Hepatocyte (in vitro differentiated cells): Measurements from ENCODE around the gene MAP2K3. TPM values are rescaled to one million over a fixed set of nuclear protein-coding genes. Genes with fewer than 3 reads are reported as not detected.
"Not testable (repeated sequence)": the region's sequence is repeated elsewhere in the genome, so short reads cannot be mapped to it uniquely, and the experiment has no call there.

Experiments
- DNase-seq: peaks from one replicate; pipeline ENCODE4 v3.0.0-alpha.2; 2016; ENCODE audit warnings: low spot score
- H2AFZ ChIP-seq: fragments of 200-600 bp; sonication (generic); 2 replicates; pipeline ENCODE4 v1.6.0; 2016; ENCODE audit warnings: antibody characterized with exemption, mild to moderate bottlenecking
- H3K27ac ChIP-seq: fragments of 200-600 bp; sonication (generic); 2 replicates; pipeline ENCODE4 v1.5.1; 2016; ENCODE audit warnings: mild to moderate bottlenecking
- H3K27me3 ChIP-seq: fragments of 200-600 bp; sonication (generic); 2 replicates; pipeline ENCODE4 v1.6.1; 2016
- H3K36me3 ChIP-seq: fragments of 200-600 bp; sonication (generic); replicated peaks from 2 replicates; pipeline ENCODE4 v1.5.1; 2016; ENCODE audit warnings: low read depth; ENCODE audit not compliant: insufficient read depth
- H3K4me1 ChIP-seq: fragments of 200-600 bp; sonication (generic); 2 replicates; pipeline ENCODE4 v1.5.1; 2016; ENCODE audit warnings: mild to moderate bottlenecking, moderate library complexity; ENCODE audit not compliant: insufficient read depth
- H3K4me2 ChIP-seq: fragments of 200-600 bp; sonication (generic); 2 replicates; pipeline ENCODE4 v1.6.0; 2016
- H3K4me3 ChIP-seq: fragments of 200-600 bp; sonication (generic); 2 replicates; pipeline ENCODE4 v1.5.1; 2016; ENCODE audit warnings: mild to moderate bottlenecking
- H3K79me2 ChIP-seq: fragments of 200-600 bp; sonication (generic); 2 replicates; pipeline ENCODE4 v1.6.0; 2017; ENCODE audit warnings: mild to moderate bottlenecking
- H3K9me2 ChIP-seq: fragments of 200-600 bp; sonication (generic); replicated peaks from 2 replicates; pipeline ENCODE4 v1.6.0; 2017; ENCODE audit warnings: mild to moderate bottlenecking; ENCODE audit not compliant: insufficient read depth
- H3K9me3 ChIP-seq: fragments of 200-600 bp; sonication (generic); 2 replicates; pipeline ENCODE4 v1.5.1; 2016; ENCODE audit warnings: low read depth, mild to moderate bottlenecking
- H4K20me1 ChIP-seq: fragments of 200-600 bp; sonication (generic); 2 replicates; pipeline ENCODE4 v1.6.0; 2016; ENCODE audit warnings: mild to moderate bottlenecking; ENCODE audit not compliant: insufficient read depth, poor library complexity, severe bottlenecking
- EZH2 ChIP-seq: fragments of 200-600 bp; sonication (generic); IDR thresholded peaks from 2 replicates; pipeline ENCODE4 v1.6.1; 2016; ENCODE audit warnings: antibody characterized with exemption, mild to moderate bottlenecking, borderline replicate concordance
- EZH2phosphoT487 ChIP-seq: fragments of 200-600 bp; sonication (generic); IDR thresholded peaks from one replicate; pipeline ENCODE4 v1.6.1; 2018; ENCODE audit warnings: antibody characterized with exemption, mild to moderate bottlenecking, low read depth, moderate library complexity; ENCODE audit not compliant: unreplicated experiment, severe bottlenecking
- WGBS: methylation state at CpG from one replicate; pipeline ENCODE4 v1.1.6; 2016; ENCODE audit warnings: low lambda C conversion rate; ENCODE audit errors: missing lambda C conversion rate; 5-methylcytosine and 5-hydroxymethylcytosine counted together
- polyA plus RNA-seq: library from polyadenylated mRNA; unstranded; fragments of >200 nt; fragmentation: Nextera tagmentation; extraction: Ambion mirVana; gene quantifications from 2 replicates; pipeline ENCODE4 v1.2.1, GENCODE V29; 2016
- total RNA-seq: library from RNA; depleted of rRNA; stranded (reverse); fragments of >200 nt; gene quantifications from 2 replicates; pipeline ENCODE4 v1.2.3, GENCODE V29; 2014
- TF ChIP-seq, protein P1 (sequence below): fragments of 200-600 bp; sonication (generic); IDR thresholded peaks from 2 replicates; pipeline ENCODE4 v1.5.1; 2016; ENCODE audit warnings: antibody characterized with exemption, mild to moderate bottlenecking; ENCODE audit not compliant: poor library complexity

MAP2K3 gene
- total and polyA plus RNA-seq, 2 experiments from 2014 or later, result 21.8 to 62.4 TPM

GRCh38 chr17:21321744-21322191 is 37.3 kb downstream of the MAP2K3 start:
- not testable (repeated sequence) for H3K4me3 ChIP-seq, DNase-seq, H3K9me3 ChIP-seq, H3K79me2 ChIP-seq, H3K27me3 ChIP-seq, H3K36me3 ChIP-seq, H2AFZ ChIP-seq, H3K27ac ChIP-seq, H3K4me1 ChIP-seq, H3K9me2 ChIP-seq, H3K4me2 ChIP-seq, H4K20me1 ChIP-seq
- 80% methylated on average over 9 of the region's 9 CpGs for WGBS

DNA sequence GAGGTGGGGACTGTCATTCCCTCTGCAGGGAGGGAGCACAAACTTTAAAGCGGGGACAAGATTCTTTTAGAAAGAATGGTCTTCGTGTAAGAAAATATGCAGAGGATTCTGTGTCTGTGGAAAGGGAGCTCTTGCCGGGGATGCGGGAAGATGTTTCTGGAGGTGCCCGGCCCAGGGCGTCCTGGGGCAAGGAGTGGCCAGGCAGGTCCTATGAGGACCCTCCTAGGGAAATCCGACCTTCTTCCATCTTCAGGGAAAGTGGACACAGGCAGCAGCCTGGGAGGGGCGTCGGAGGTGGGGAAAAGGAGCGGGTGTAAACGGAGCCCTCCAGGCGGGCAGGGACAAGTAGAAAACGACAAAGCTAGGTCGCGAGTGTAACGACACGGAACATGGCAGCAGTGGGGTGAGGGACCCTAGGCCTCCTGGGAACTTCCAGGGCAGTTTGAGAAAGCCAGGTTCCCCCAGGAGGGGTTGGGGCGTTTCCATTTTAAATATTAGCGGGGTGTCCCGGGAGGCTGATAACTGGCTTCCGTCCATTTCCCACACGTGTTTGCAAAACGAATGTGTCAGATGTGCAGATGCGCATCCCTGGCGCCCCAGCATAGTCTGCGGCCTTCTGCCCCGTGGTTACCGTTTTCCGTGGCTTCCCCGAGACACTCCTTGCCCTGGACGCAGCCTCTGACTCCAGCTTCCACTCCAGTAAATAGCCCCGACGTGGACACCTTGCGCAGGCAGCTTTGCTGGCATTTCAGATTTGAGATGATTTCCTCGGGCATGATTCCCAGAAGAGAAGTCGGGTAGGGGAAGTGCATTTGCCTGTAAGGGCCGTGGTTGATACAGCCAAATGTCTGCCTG is 39.0 kb downstream of the MAP2K3 start:
- not testable (repeated sequence) for H3K27me3 ChIP-seq, H3K36me3 ChIP-seq, H3K9me2 ChIP-seq, H3K9me3 ChIP-seq, H3K79me2 ChIP-seq, H3K4me1 ChIP-seq, H3K27ac ChIP-seq, H4K20me1 ChIP-seq, DNase-seq
- Histone ChIP-seq H3K4me2 (peak overlapping the region; percentile 90), H3K4me3 (peak overlapping the region; percentile 82), H2AFZ (peak overlapping the region; percentile 99)
- WGBS, result 67% methylated on average over 33 of the region's 37 CpGs

DNA sequence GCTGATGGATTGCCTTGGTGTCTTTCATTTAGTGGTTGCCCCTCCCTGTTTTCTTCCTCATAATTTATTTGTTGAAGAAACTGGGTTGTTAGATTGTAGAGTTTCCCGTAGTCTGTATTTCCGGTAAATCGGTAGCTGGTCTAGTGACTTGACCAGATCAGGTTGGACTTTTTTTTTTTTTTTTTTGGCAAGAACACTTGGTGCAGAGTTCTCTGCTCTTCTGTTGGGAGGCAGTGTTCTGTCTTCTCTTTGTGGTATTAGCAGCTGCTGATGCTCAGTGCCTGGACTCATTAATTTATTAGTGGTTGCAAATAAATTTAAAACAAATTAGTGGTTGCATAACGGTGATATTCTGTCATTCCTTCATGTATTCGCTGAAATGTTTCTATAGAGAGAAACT is 40.2 kb downstream of the MAP2K3 start:
- H3K4me1 ChIP-seq, H3K79me2 ChIP-seq, H3K9me2 ChIP-seq, H3K9me3 ChIP-seq, H3K27ac ChIP-seq, H3K4me2 ChIP-seq, H3K4me3 ChIP-seq, H2AFZ ChIP-seq, H4K20me1 ChIP-seq, DNase-seq, H3K36me3 ChIP-seq, H3K27me3 ChIP-seq: not testable (repeated sequence)
- WGBS, result 82% methylated on average over 5 of the region's 5 CpGs

DNA sequence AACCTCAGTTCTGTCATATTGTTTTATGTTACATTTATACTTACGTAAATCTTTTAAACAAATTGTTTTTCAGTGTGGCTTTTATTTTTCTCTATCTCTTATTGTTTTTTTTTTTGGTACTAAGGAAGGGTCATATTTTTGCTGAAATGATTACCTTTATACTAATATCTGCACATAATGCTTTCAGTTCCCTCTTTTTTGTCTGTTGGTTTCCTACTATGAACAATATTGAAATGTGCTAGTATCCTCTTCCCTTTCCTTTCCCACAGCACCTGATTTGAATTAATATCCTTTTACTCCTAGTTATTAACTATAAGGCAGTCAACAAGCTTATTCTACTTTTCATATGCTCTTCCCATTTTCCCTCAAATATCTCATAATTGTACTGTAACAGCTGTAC is 43.4 kb downstream of the MAP2K3 start:
- DNase-seq, H3K9me2 ChIP-seq, H3K79me2 ChIP-seq, H3K4me3 ChIP-seq, H3K36me3 ChIP-seq, H3K4me2 ChIP-seq, H3K9me3 ChIP-seq, H3K4me1 ChIP-seq, H2AFZ ChIP-seq, H4K20me1 ChIP-seq, H3K27me3 ChIP-seq, H3K27ac ChIP-seq: not testable (repeated sequence)
- WGBS, result 71% methylated on average over 1 of the region's 1 CpG

- WGBS, result 81% methylated on average over 2 of the region's 2 CpGs
- H3K9me2 ChIP-seq, DNase-seq, H3K27me3 ChIP-seq, H3K36me3 ChIP-seq, H2AFZ ChIP-seq, H3K4me3 ChIP-seq, H3K4me1 ChIP-seq, H4K20me1 ChIP-seq, H3K9me3 ChIP-seq, H3K4me2 ChIP-seq, H3K79me2 ChIP-seq, H3K27ac ChIP-seq: not testable (repeated sequence)
These were observed 44.3 kb downstream of the MAP2K3 start for GRCh38 chr17:21328778-21329177.

- H3K27ac ChIP-seq, result no peak overlapping the region
- no peak for DNase-seq
- no peaks in the 10 kb centered on the region for H3K9me3 ChIP-seq
- 91% methylated on average over 9 of the region's 9 CpGs for WGBS
- no peaks in the 10 kb centered on the region for H4K20me1 ChIP-seq
- no peaks in the 10 kb centered on the region for H3K27me3 ChIP-seq
- no peaks in the 10 kb centered on the region for H3K9me2 ChIP-seq
- H3K79me2 ChIP-seq, result no peaks in the 10 kb centered on the region
- TF ChIP-seq EZH2phosphoT487 (no peak), EZH2 (no peak)
- TF ChIP-seq, protein P1, sequence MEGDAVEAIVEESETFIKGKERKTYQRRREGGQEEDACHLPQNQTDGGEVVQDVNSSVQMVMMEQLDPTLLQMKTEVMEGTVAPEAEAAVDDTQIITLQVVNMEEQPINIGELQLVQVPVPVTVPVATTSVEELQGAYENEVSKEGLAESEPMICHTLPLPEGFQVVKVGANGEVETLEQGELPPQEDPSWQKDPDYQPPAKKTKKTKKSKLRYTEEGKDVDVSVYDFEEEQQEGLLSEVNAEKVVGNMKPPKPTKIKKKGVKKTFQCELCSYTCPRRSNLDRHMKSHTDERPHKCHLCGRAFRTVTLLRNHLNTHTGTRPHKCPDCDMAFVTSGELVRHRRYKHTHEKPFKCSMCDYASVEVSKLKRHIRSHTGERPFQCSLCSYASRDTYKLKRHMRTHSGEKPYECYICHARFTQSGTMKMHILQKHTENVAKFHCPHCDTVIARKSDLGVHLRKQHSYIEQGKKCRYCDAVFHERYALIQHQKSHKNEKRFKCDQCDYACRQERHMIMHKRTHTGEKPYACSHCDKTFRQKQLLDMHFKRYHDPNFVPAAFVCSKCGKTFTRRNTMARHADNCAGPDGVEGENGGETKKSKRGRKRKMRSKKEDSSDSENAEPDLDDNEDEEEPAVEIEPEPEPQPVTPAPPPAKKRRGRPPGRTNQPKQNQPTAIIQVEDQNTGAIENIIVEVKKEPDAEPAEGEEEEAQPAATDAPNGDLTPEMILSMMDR, result no peak
- no peak overlapping the region for H3K4me2 ChIP-seq
- H3K4me3 ChIP-seq, result no peak overlapping the region
- no peaks in the 10 kb centered on the region for H3K4me1 ChIP-seq
- no peaks in the 10 kb centered on the region for H3K36me3 ChIP-seq
- no peak overlapping the region for H2AFZ ChIP-seq
These were observed 46.1 kb downstream of the MAP2K3 start for GRCh38 chr17:21330436-21331160.

GRCh38 chr17:21336541-21337294 is 52.2 kb downstream of the MAP2K3 start:
- WGBS, result 63% methylated on average over 4 of the region's 4 CpGs
- H3K27me3 ChIP-seq, H4K20me1 ChIP-seq, H2AFZ ChIP-seq, H3K4me2 ChIP-seq, H3K4me1 ChIP-seq, H3K27ac ChIP-seq, H3K36me3 ChIP-seq, H3K9me3 ChIP-seq, H3K79me2 ChIP-seq, H3K4me3 ChIP-seq, H3K9me2 ChIP-seq, DNase-seq: not testable (repeated sequence)
